ENCODE measurements around the gene SASH3. TPM values are rescaled to one million over a fixed set of nuclear protein-coding genes. Genes with fewer than 3 reads are reported as not detected.

SASH3 gene
- total and polyA plus RNA-seq, 8 donors: 2.3 to 62.9 (median 4.1) TPM

GRCh38 chrX:129842510-129843208 lies 62.9 kb downstream of the SASH3 start:
- no peak for TF ChIP-seq CTCF (IDR thresholded peaks at IDR 0.05)
- intact Hi-C loops (cut with DNase I): no loop called here
- no peaks in the 10 kb centered on the region for H3K27me3 ChIP-seq
- ATAC-seq: peak; percentile 51
- DNase-seq: peak in 3 of 4 donors; percentile 12 to 34 (median 16)
- H3K4me1 ChIP-seq: peaks cover 0 to 11% of the 10 kb centered on the region in 2 donors
- no peaks in the 10 kb centered on the region for H3K9me3 ChIP-seq
- no peaks in the 10 kb centered on the region for H3K36me3 ChIP-seq
- peak overlapping the region; percentile 74 to 78 for H3K27ac ChIP-seq
- H3K4me3 ChIP-seq: peak overlapping the region; percentile 47 to 65

GRCh38 chrX:129843209-129843458 lies 63.4 kb downstream of the SASH3 start:
- TF ChIP-seq CTCF (IDR thresholded peaks at IDR 0.05): no peak
- Histone ChIP-seq H3K27me3 (no peaks in the 10 kb centered on the region), H3K4me1 (peaks cover 0 to 11% of the 10 kb centered on the region in 2 donors), H3K9me3 (no peaks in the 10 kb centered on the region), H3K4me3 (peak overlapping the region; percentile 47 to 65), H3K36me3 (no peaks in the 10 kb centered on the region), H3K27ac (peak overlapping the region; percentile 74 to 78)
- intact Hi-C loops (cut with DNase I): no loop called here
- no peak for ATAC-seq
- no peak for DNase-seq

DNA sequence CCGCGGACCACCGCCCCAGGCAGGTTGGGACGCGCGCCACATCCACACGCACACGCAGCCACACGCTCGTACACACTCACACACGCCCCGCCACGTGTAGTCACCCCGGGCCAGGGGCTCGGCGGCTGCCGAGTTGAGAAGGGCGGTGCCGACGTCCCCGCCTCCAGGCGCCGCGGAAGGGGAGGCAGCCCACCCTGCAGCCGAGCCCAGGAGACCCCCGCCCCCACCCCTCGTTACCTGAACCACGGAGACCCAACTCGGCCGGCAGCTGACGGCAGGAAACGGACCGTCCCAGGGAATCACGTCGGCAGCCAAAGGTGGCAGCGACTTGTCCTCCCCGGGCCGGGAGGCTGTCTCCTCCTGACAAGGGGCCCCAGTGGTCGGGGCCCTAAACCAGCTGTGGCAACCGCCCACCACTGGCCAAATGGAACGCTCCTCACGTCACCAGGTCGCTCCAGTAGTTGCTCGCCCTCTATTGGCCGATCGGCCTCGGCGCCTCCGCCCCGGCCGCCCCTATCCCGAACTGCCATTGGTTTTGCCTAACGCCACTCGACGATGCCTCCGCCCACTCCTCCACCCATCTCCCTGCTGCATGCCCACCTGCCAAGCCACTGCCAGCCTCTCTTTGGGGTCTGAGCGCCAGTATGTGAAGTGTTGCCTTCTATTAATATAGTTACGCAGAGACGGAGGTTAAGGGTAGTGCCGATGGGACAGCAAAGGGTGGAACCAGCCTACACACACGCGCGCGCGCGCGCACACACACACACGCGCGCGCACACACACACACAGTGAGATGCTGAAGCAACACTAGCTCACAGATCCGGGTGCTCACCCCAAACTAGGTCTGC lies 63.9 kb downstream of the SASH3 start, which contains the start of gene ZDHHC9:
ZDHHC9 (minus strand) TSS at position 428 of the 848 bp plus-strand sequence. CDS start 1,941 bp downstream, outside the sequence.
- ATAC-seq (peak; percentile 92), DNase-seq (peak; percentile 84 to 91 (median 90))
- intact Hi-C loops (cut with DNase I): no loop called here
- Histone ChIP-seq H3K4me1 (peaks cover 0 to 11% of the 10 kb centered on the region in 2 donors), H3K4me3 (peak within 1 kb of the TSS; percentile 47 to 65), H3K36me3 (no peaks in the 10 kb centered on the region), H3K27me3 (no peaks in the 10 kb centered on the region), H3K27ac (peak within 1 kb of the TSS; percentile 74 to 78), H3K9me3 (no peaks in the 10 kb centered on the region)
- peak in 1 of 2 donors; percentile 16 for TF ChIP-seq CTCF (IDR thresholded peaks at IDR 0.05)

Other genes starting within 250 kb of the SASH3 start
- 10 to 100 TPM; 21.3 to 22.9 TPM for gene OCRL, start 239.7 kb upstream of the SASH3 start, total RNA-seq
- 10 to 100 TPM; 26.2 to 30.2 (median 28.1) TPM for gene OCRL, start 239.7 kb upstream of the SASH3 start, polyA plus RNA-seq (ENCODE audit: insufficient read length in 6 of 6)
- 1 to 10 TPM; 1.0 to 6.9 TPM for gene APLN, start 125.0 kb upstream of the SASH3 start, total RNA-seq
- gene APLN, start 125.0 kb upstream of the SASH3 start, polyA plus RNA-seq (ENCODE audit: insufficient read length in 6 of 6): 10 to 100 TPM in 1 of 6 donors, 1 to 10 TPM in 5; 2.4 to 14.2 (median 6.4) TPM
- gene XPNPEP2, start 41.0 kb upstream of the SASH3 start, total RNA-seq: 1 to 10 TPM; 2.6 to 2.9 TPM
- 10 to 100 TPM in 1 of 6 donors, 1 to 10 TPM in 5; 5.8 to 11.0 (median 8.5) TPM for gene XPNPEP2, start 41.0 kb upstream of the SASH3 start, polyA plus RNA-seq (ENCODE audit: insufficient read length in 6 of 6)
- 10 to 100 TPM; 85.8 to 89.2 TPM for gene ZDHHC9, start 63.9 kb downstream of the SASH3 start, total RNA-seq
- 10 to 100 TPM; 34.3 to 40.2 (median 37.7) TPM for gene ZDHHC9, start 63.9 kb downstream of the SASH3 start, polyA plus RNA-seq (ENCODE audit: insufficient read length in 6 of 6)
- 10 to 100 TPM; 12.3 to 16.3 TPM for gene UTP14A, start 126.2 kb downstream of the SASH3 start, total RNA-seq
- gene UTP14A, start 126.2 kb downstream of the SASH3 start, polyA plus RNA-seq (ENCODE audit: insufficient read length in 6 of 6): 10 to 100 TPM; 25.2 to 29.0 (median 27.5) TPM
- 10 to 100 TPM; 12.1 to 14.3 TPM for gene BCORL1, start 202.7 kb downstream of the SASH3 start, total RNA-seq
- 10 to 100 TPM; 15.5 to 20.7 (median 19.2) TPM for gene BCORL1, start 202.7 kb downstream of the SASH3 start, polyA plus RNA-seq (ENCODE audit: insufficient read length in 6 of 6)